ENCODE results near the gene APOBEC3F.

Gene APOBEC3F

DNA sequence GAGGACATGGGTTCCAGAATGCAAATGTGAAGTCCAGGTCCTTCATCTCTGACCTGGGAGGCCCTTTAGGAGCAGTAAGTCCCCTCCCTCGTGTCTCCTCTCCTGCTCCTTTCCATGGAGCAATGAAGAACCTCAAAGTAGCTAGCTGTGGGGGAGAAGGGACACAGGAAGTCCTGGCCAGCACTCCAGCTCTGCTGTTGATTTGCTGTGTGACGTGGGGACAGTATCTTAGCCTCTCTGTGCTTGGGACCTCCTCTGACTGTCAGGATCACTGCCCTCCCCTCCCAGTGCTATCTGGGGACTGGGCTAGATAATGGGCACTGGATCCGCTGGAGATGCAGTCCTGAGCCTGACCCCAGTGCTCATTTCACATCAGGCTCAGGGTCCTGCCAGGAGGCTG, 55.3 kb downstream of the APOBEC3F start:
- no peak for DNase-seq

- DNase-seq = no peak
Observed at GRCh38 chr22:39097098-39098020, 56.7 kb downstream of the APOBEC3F start, which contains the start of gene APOBEC3H. TSS of gene APOBEC3H (plus strand) at chr22:39097244. CDS start at chr22:39100279, 3,035 bp downstream.

DNA sequence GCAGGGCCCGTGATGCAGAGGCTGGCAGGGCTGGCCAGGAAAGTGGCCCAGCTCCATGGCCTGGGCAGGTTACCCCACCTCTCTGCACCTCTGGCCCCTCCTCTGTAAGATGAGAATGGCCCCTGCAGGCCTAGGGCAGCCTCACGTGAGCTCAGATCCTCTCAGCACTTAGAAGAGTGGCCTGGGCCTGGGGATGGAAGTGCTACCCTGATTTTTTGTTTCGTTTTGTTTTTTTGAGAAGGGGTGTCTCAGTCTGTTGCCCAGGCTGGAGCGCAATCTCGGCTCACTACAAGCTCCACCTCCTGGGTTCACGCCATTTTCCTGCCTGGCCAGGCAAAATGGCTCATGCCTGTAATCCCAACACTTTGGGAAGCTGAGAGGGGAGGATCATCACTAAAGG, 57.4 kb downstream of the APOBEC3F start:
- DNase-seq = no peak

- DNase-seq = no peak
Observed at GRCh38 chr22:39098576-39098975, 57.9 kb downstream of the APOBEC3F start.

- DNase-seq = no peak
Observed at GRCh38 chr22:39101226-39101625, 60.6 kb downstream of the APOBEC3F start.

DNA sequence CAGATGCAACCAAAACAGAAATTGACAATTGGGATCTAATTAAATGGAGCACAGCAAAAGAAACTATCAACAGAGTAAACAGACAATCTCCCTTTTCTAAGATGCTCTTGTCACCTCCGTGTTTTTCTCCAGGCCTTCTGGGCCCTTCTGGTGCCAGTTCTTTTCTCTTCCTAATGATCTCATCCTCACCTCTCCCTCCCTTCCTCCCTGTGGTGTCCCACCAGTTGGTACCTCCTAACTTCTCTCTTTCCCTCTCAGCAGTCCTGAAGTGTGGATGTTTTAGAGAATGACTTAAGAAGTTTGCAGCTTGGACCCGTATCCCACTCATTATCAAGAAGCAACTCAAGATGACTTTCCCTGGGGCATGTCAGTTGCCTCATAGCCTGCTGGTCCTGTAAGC, 62.8 kb downstream of the APOBEC3F start:
- no peak for DNase-seq
